Right atrium auricular region (tissue), 2 donors: Measurements from ENCODE around the gene ITPR3. TPM values are rescaled to one million over a fixed set of nuclear protein-coding genes. Genes with fewer than 3 reads are reported as not detected.
A peak's percentile ranks its signal among the peaks of the same experiment; 100 is the strongest.

Source experiments
- DNase-seq: peaks from one replicate; pipeline ENCODE4 v3.0.0-alpha.2; 2019; ENCODE audit warnings: low spot score
- H3K27ac ChIP-seq, 2 donors: fragments of 200-600 bp; sonication (generic); 1 replicate in 1 of 2; 2 replicates in 1 of 2; pipeline ENCODE4 v1.5.1; 2016 to 2019
- H3K27me3 ChIP-seq, 2 donors: fragments of 200-600 bp; sonication (generic); one replicate each; pipeline versions ENCODE4 v1.5.1 to v1.6.0; 2017 to 2019
- H3K36me3 ChIP-seq: fragments of 200-600 bp; sonication (generic); one replicate; pipeline ENCODE4 v1.5.1; 2016
- H3K4me1 ChIP-seq, 2 donors: fragments of 200-600 bp; sonication (generic); one replicate each; pipeline versions ENCODE4 v1.5.1 to v1.6.0; 2017 to 2019
- H3K4me3 ChIP-seq, 2 donors: fragments of 200-600 bp; sonication (generic); 1 replicate in 1 of 2; 2 replicates in 1 of 2; pipeline ENCODE4 v1.5.1; 2017 to 2019; ENCODE audit warnings: mild to moderate bottlenecking in 1 of 2, moderate library complexity in 1 of 2
- H3K9me3 ChIP-seq, 2 donors: fragments of 200-600 bp; sonication (generic); one replicate each; pipeline ENCODE4 v1.5.1; 2019
- CTCF ChIP-seq, 2 donors: fragments of 200-600 bp; sonication (generic); IDR thresholded peaks; one replicate each; pipeline ENCODE4 v1.5.1; 2019; ENCODE audit warnings: antibody characterized with exemption in 2 of 2
- total RNA-seq, 2 donors: library from RNA; depleted of rRNA; stranded (reverse); fragments of >200 nt; gene quantifications; one replicate each; pipeline ENCODE4 v1.1.0, GENCODE V29; 2016

The ITPR3 gene
- total RNA-seq, 2 donors from 2014 or later: 6.2 to 17.7 TPM

GRCh38 chr6:33708516-33709204 is 87.5 kb downstream of the ITPR3 start:
- Histone ChIP-seq H3K27ac (peak overlapping the region; percentile 96 to 98), H3K4me3 (no peak overlapping the region), H3K4me1 (peaks cover 0 to 34% of the 10 kb centered on the region in 2 donors)

GRCh38 chr6:33709605-33710295 is 88.6 kb downstream of the ITPR3 start:
- H3K4me3 ChIP-seq: no peak overlapping the region
- H3K36me3 ChIP-seq: no peaks in the 10 kb centered on the region
- H3K9me3 ChIP-seq: no peaks in the 10 kb centered on the region
- H3K27ac ChIP-seq: peak overlapping the region; percentile 96 to 98
- H3K27me3 ChIP-seq: no peaks in the 10 kb centered on the region
- TF ChIP-seq CTCF (IDR thresholded peaks at IDR 0.05): no peak
- H3K4me1 ChIP-seq: peaks cover 0 to 34% of the 10 kb centered on the region in 2 donors
- no peak for DNase-seq

More at GRCh38 chr6:33708516-33709204, 87.5 kb downstream of the ITPR3 start:
- Histone ChIP-seq H3K9me3 (no peaks in the 10 kb centered on the region), H3K36me3 (no peaks in the 10 kb centered on the region), H3K27me3 (no peaks in the 10 kb centered on the region)
- DNase-seq: no peak
- TF ChIP-seq CTCF (IDR thresholded peaks at IDR 0.05): no peak

- no peak for DNase-seq
- Histone ChIP-seq H3K9me3 (no peaks in the 10 kb centered on the region), H3K27ac (peak overlapping the region; percentile 96 to 98), H3K4me3 (peak overlapping the region; percentile 86 to 87), H3K36me3 (no peaks in the 10 kb centered on the region), H3K27me3 (no peaks in the 10 kb centered on the region), H3K4me1 (peaks cover 0 to 34% of the 10 kb centered on the region in 2 donors)
- no peak for TF ChIP-seq CTCF (IDR thresholded peaks at IDR 0.05)
Observed at GRCh38 chr6:33710296-33711121, 89.4 kb downstream of the ITPR3 start.

- Histone ChIP-seq H3K9me3 (no peaks in the 10 kb centered on the region), H3K36me3 (no peaks in the 10 kb centered on the region), H3K4me1 (peaks cover 0 to 34% of the 10 kb centered on the region in 2 donors), H3K27ac (peak within 1 kb of the TSS; percentile 96 to 98), H3K27me3 (no peaks in the 10 kb centered on the region), H3K4me3 (peak within 1 kb of the TSS; percentile 86 to 87)
- DNase-seq: peak; percentile 96
- TF ChIP-seq CTCF (IDR thresholded peaks at IDR 0.05): peak; percentile 24 to 84
Observed at GRCh38 chr6:33711140-33712129, 90.3 kb downstream of the ITPR3 start, which contains the start of gene UQCC2. Gene UQCC2, minus strand, starts transcription at chr6:33711700. Its CDS starts 14 bp downstream, at chr6:33711686.

- TF ChIP-seq CTCF (IDR thresholded peaks at IDR 0.05): no peak
- Histone ChIP-seq H3K4me3 (no peak overlapping the region), H3K9me3 (no peaks in the 10 kb centered on the region), H3K4me1 (peaks cover 0 to 31% of the 10 kb centered on the region in 2 donors), H3K27me3 (no peaks in the 10 kb centered on the region), H3K27ac (no peak overlapping the region), H3K36me3 (no peaks in the 10 kb centered on the region)
- no peak for DNase-seq
Observed at GRCh38 chr6:33712914-33713313, 91.8 kb downstream of the ITPR3 start.
